ENCODE results near the gene PRR12.

- TF ChIP-seq CTCF (conservative IDR thresholded peaks at IDR 0.05 in 1 of 2, IDR thresholded peaks at IDR 0.05 in 1 of 2; ENCODE audit: extremely low read depth in 1 of 2, insufficient read depth in 1 of 2, low read depth in 1 of 2, low read length in 2 of 2): no peak
- TF ChIP-seq EZH2 (IDR thresholded peaks at IDR 0.05; ENCODE audit: borderline replicate concordance, low read length): no peak
Measured at GRCh38 chr19:49632576-49632975, 41.6 kb downstream of the PRR12 start.
